ACHN (cell line): ENCODE measurements around the gene SPACDR.
"Not testable (repeated sequence)": the region's sequence is repeated elsewhere in the genome, so short reads cannot be mapped to it uniquely, and the experiment has no call there.

Experiments used
- DNase-seq: peaks from one replicate; pipeline ENCODE4 v3.0.0-alpha.2; 2015
- in situ Hi-C: cut with HindIII; loops from 2 replicates; pipeline ENCODE4 v1.10.0; 2017; ENCODE audit warnings: low sequenced_read_pairs, low pct_ligation_motif_present, low pct_unique_long_range_greater_than_20kb

The SPACDR gene

GRCh38 chr7:100441641-100442535 lies 22.2 kb downstream of the SPACDR start:
- in situ Hi-C loops, result no loop called here
- DNase-seq, result no peak

GRCh38 chr7:100439244-100439643 lies 24.8 kb downstream of the SPACDR start:
- DNase-seq, in situ Hi-C loops: not testable (repeated sequence)

GRCh38 chr7:100438731-100439130 lies 25.3 kb downstream of the SPACDR start:
- in situ Hi-C loops, result not testable (repeated sequence)

GRCh38 chr7:100438172-100438571 lies 25.9 kb downstream of the SPACDR start:
- in situ Hi-C loops, result no loop called here
- DNase-seq, result no peak

More at GRCh38 chr7:100438731-100439130, 25.3 kb downstream of the SPACDR start:
- not testable (repeated sequence) for DNase-seq

- no peak for DNase-seq
- in situ Hi-C loops, result no loop called here
Observed at GRCh38 chr7:100437150-100438100, 26.6 kb downstream of the SPACDR start.

- in situ Hi-C loops, result no loop called here
- DNase-seq, result peak; percentile 50
Observed at GRCh38 chr7:100435401-100436304, 28.4 kb downstream of the SPACDR start.

GRCh38 chr7:100434297-100435144 lies 29.5 kb downstream of the SPACDR start:
- no peak for DNase-seq
- in situ Hi-C loops, result no loop called here

- in situ Hi-C loops, result no loop called here
- no peak for DNase-seq
Observed at GRCh38 chr7:100433592-100434296, 30.3 kb downstream of the SPACDR start.

- no peak for DNase-seq
- in situ Hi-C loops, result no loop called here
Observed at GRCh38 chr7:100433276-100433591, 30.8 kb downstream of the SPACDR start.

- in situ Hi-C loops, result no loop called here
- DNase-seq, result no peak
Observed at GRCh38 chr7:100432621-100433275, 31.3 kb downstream of the SPACDR start.

- DNase-seq, result no peak
- in situ Hi-C loops, result no loop called here
Observed at GRCh38 chr7:100432053-100432452, 32.0 kb downstream of the SPACDR start.

- in situ Hi-C loops, result no loop called here
- DNase-seq, result no peak
Observed at GRCh38 chr7:100431286-100431735, 32.7 kb downstream of the SPACDR start.

GRCh38 chr7:100430493-100431285 lies 33.4 kb downstream of the SPACDR start:
- DNase-seq, result no peak
- in situ Hi-C loops, result no loop called here

GRCh38 chr7:100429637-100430492 lies 34.2 kb downstream of the SPACDR start, which contains the start of gene MEPCE:
Gene MEPCE (plus strand): TSS chr7:100429831. CDS start chr7:100430019, 188 bp downstream.
- DNase-seq, result peak; percentile 100
- in situ Hi-C loops, result no loop called here
